Liver (tissue), 9 donors: Measurements from ENCODE around the gene MYO10. TPM values are rescaled to one million over a fixed set of nuclear protein-coding genes. Genes with fewer than 3 reads are reported as not detected.

Experiments used
- DNase-seq: peaks from one replicate; pipeline ENCODE4 v3.0.0-alpha.2; 2017; ENCODE audit warnings: low spot score
- H3K27ac ChIP-seq, 2 donors: one replicate each; pipeline ENCODE4 v1.7.0; 2013; ENCODE audit warnings: inconsistent platforms in 2 of 2, low read length in 2 of 2, control low read depth in 1 of 2, low read depth in 1 of 2, mild to moderate bottlenecking in 1 of 2
- H3K27me3 ChIP-seq, 4 donors: one replicate each; pipeline versions ENCODE4 v1.6.1 to v1.7.0; 2013; ENCODE audit warnings: low read length in 3 of 4, inconsistent platforms in 1 of 4, mild to moderate bottlenecking in 1 of 4, moderate library complexity in 1 of 4; ENCODE audit not compliant: control insufficient read depth in 4 of 4, insufficient read depth in 4 of 4
- H3K36me3 ChIP-seq, 4 donors: one replicate each; pipeline versions ENCODE4 v1.6.1 to v1.7.0; 2013; ENCODE audit warnings: low read length in 3 of 4, mild to moderate bottlenecking in 3 of 4, low read depth in 1 of 4, moderate library complexity in 1 of 4; ENCODE audit not compliant: control insufficient read depth in 4 of 4, insufficient read depth in 3 of 4
- H3K4me1 ChIP-seq, 4 donors: one replicate each; pipeline versions ENCODE4 v1.6.1 to v1.7.0; 2013; ENCODE audit warnings: low read length in 3 of 4, mild to moderate bottlenecking in 3 of 4, moderate library complexity in 1 of 4; ENCODE audit not compliant: control insufficient read depth in 4 of 4, insufficient read depth in 4 of 4
- H3K4me3 ChIP-seq, 3 donors: one replicate each; pipeline versions ENCODE4 v1.6.1 to v1.7.0; 2013; ENCODE audit warnings: low read length in 3 of 3, control low read depth in 1 of 3, low read depth in 1 of 3, mild to moderate bottlenecking in 1 of 3
- H3K9ac ChIP-seq, 2 donors: one replicate each; pipeline ENCODE4 v1.7.0; 2013; ENCODE audit warnings: low read length in 2 of 2, mild to moderate bottlenecking in 2 of 2, moderate library complexity in 2 of 2, control low read depth in 1 of 2, low read depth in 1 of 2
- H3K9me3 ChIP-seq, 4 donors: one replicate each; pipeline versions ENCODE4 v1.6.1 to v1.7.0; 2013; ENCODE audit warnings: low read length in 3 of 4; ENCODE audit not compliant: control insufficient read depth in 4 of 4
- ATF3 ChIP-seq: IDR thresholded peaks from 2 replicates; pipeline ENCODE4 v1.6.1; 2016; ENCODE audit warnings: antibody characterized with exemption
- CTCF ChIP-seq: fragments of 150-350 bp; IDR thresholded peaks from 2 replicates; pipeline ENCODE4 v1.5.1; 2017; ENCODE audit warnings: improper control_type of control experiment, low read depth, low read length; ENCODE audit not compliant: missing input control
- FOXA1 ChIP-seq: IDR thresholded peaks from 2 replicates; pipeline ENCODE4 v1.6.1; 2016; ENCODE audit warnings: antibody characterized with exemption
- FOXA2 ChIP-seq: IDR thresholded peaks from 2 replicates; pipeline ENCODE4 v1.6.1; 2016; ENCODE audit warnings: antibody characterized with exemption
- GABPA ChIP-seq, 2 donors: IDR thresholded peaks in 1 of 2; conservative IDR thresholded peaks in 1 of 2; 2 replicates each; pipeline ENCODE4 v1.6.1; 2016; ENCODE audit warnings: antibody characterized with exemption in 2 of 2, mild to moderate bottlenecking in 1 of 2, moderate library complexity in 1 of 2
- HNF4A ChIP-seq, 2 donors: conservative IDR thresholded peaks; 2 replicates each; pipeline ENCODE4 v1.6.1; 2016; ENCODE audit warnings: antibody characterized with exemption in 2 of 2, mild to moderate bottlenecking in 2 of 2
- HNF4G ChIP-seq: IDR thresholded peaks from 2 replicates; pipeline ENCODE4 v1.6.1; 2016; ENCODE audit warnings: antibody characterized with exemption
- NR2F2 ChIP-seq: IDR thresholded peaks from 2 replicates; pipeline ENCODE4 v1.6.1; 2016; ENCODE audit warnings: antibody characterized with exemption
- RAD21 ChIP-seq, 2 donors: IDR thresholded peaks; 2 replicates each; pipeline ENCODE4 v1.6.1; 2016; ENCODE audit warnings: antibody characterized with exemption in 2 of 2, mild to moderate bottlenecking in 2 of 2
- REST ChIP-seq: IDR thresholded peaks from 2 replicates; pipeline ENCODE4 v1.6.1; 2016; ENCODE audit warnings: antibody characterized with exemption, mild to moderate bottlenecking
- RXRA ChIP-seq, 2 donors: IDR thresholded peaks; 2 replicates each; pipeline ENCODE4 v1.6.1; 2017 to 2018; ENCODE audit warnings: antibody characterized with exemption in 2 of 2, mild to moderate bottlenecking in 1 of 2
- SP1 ChIP-seq: IDR thresholded peaks from 2 replicates; pipeline ENCODE4 v1.6.1; 2018; ENCODE audit warnings: antibody characterized with exemption, mild to moderate bottlenecking
- TAF1 ChIP-seq: conservative IDR thresholded peaks from 2 replicates; pipeline ENCODE4 v1.6.1; 2016; ENCODE audit warnings: antibody characterized with exemption, mild to moderate bottlenecking
- YY1 ChIP-seq: IDR thresholded peaks from 2 replicates; pipeline ENCODE4 v1.6.1; 2016; ENCODE audit warnings: antibody characterized with exemption, mild to moderate bottlenecking
- ZBTB33 ChIP-seq: IDR thresholded peaks from 2 replicates; pipeline ENCODE4 v1.6.1; 2016; ENCODE audit warnings: antibody characterized with exemption
- WGBS: extraction: QIAGEN DNeasy Blood & Tissue Kit; methylation state at CpG from one replicate; pipeline ENCODE4 v1.1.7; 2013; 5-methylcytosine and 5-hydroxymethylcytosine counted together
- polyA plus RNA-seq, 2 donors: library from polyadenylated mRNA; stranded (reverse) in 1 of 2; unstranded in 1 of 2; fragments of 200-250 nt in 1 of 2; fragments of >200 nt in 1 of 2; fragmentation: Nextera tagmentation in 1 of 2; extraction: Ambion mirVana in 1 of 2; gene quantifications; one replicate each; pipeline versions ENCODE4 v1.2.1 to v1.2.3, GENCODE V29; 2013 to 2015
- total RNA-seq, 2 donors: library from RNA; depleted of rRNA; stranded (reverse); fragments of >200 nt; gene quantifications; one replicate each; pipeline ENCODE4 v1.2.3, GENCODE V29; 2014
- donor health status: healthy.
- donor health status: healthy.
- donor health status: healthy.
- donor health status: healthy.
- donor health status: healthy.

The MYO10 gene
- total and polyA plus RNA-seq, 4 donors = 4.3 to 15.3 (median 7.1) TPM

- H3K27me3 ChIP-seq = no peaks in the 10 kb centered on the region
- no peaks in the 10 kb centered on the region for H3K9me3 ChIP-seq
- H3K9ac ChIP-seq = no peak overlapping the region
- 64% methylated on average over 1 of the region's 1 CpG for WGBS
- H3K4me1 ChIP-seq = peaks cover 0 to 3% (median 0%) of the 10 kb centered on the region in 4 donors
- TF ChIP-seq RXRA (IDR thresholded peaks at IDR 0.05) = no peak
- TF ChIP-seq NR2F2 = no peak
- no peak for TF ChIP-seq RAD21 (IDR thresholded peaks at IDR 0.05)
- TF ChIP-seq GABPA (IDR thresholded peaks at IDR 0.05 in 1 of 2, conservative IDR thresholded peaks at IDR 0.05 in 1 of 2) = no peak
- no peak for TF ChIP-seq REST
- no peak for TF ChIP-seq FOXA1
- no peak for TF ChIP-seq SP1
- TF ChIP-seq FOXA2 = no peak
- no peak for TF ChIP-seq ZBTB33
- peak overlapping the region; percentile 7 to 48 for H3K27ac ChIP-seq
- DNase-seq = no peak
- no peak overlapping the region for H3K4me3 ChIP-seq
- H3K36me3 ChIP-seq = no peaks in the 10 kb centered on the region
Observed at GRCh38 chr5:16870878-16871277, 65.2 kb downstream of the MYO10 start.

GRCh38 chr5:16869821-16870796 is 66.0 kb downstream of the MYO10 start:
- TF ChIP-seq HNF4G (no peak), YY1 (no peak), ATF3 (no peak), REST (no peak), HNF4A (conservative IDR thresholded peaks at IDR 0.05) (no peak), RAD21 (IDR thresholded peaks at IDR 0.05) (no peak), GABPA (IDR thresholded peaks at IDR 0.05 in 1 of 2, conservative IDR thresholded peaks at IDR 0.05 in 1 of 2) (no peak), CTCF (no peak), TAF1 (no peak), RXRA (IDR thresholded peaks at IDR 0.05) (no peak), FOXA1 (no peak), ZBTB33 (no peak)

More at GRCh38 chr5:16869821-16870796, 66.0 kb downstream of the MYO10 start:
- Histone ChIP-seq H3K36me3 (no peaks in the 10 kb centered on the region), H3K9me3 (no peaks in the 10 kb centered on the region), H3K4me1 (peaks cover 0 to 3% (median 0%) of the 10 kb centered on the region in 4 donors), H3K4me3 (no peak overlapping the region), H3K27me3 (no peaks in the 10 kb centered on the region), H3K27ac (no peak overlapping the region), H3K9ac (no peak overlapping the region)
- DNase-seq = no peak
- WGBS = 84% methylated on average over 15 of the region's 15 CpGs
